ENCODE results near the gene AKAP13.

Gene AKAP13

GRCh38 chr15:85762756-85763127 is 382.3 kb downstream of the AKAP13 start:
- TF ChIP-seq CTCF (IDR thresholded peaks at IDR 0.05): no peak
- H3K36me3 ChIP-seq: no peaks in the 10 kb centered on the region
- no peak overlapping the region for H3K27ac ChIP-seq
- no peaks in the 10 kb centered on the region for H3K4me1 ChIP-seq (ENCODE audit: control insufficient read depth in 1 of 2, insufficient read depth in 1 of 2, low read depth in 1 of 2, low read length in 1 of 2)
- H3K4me3 ChIP-seq (ENCODE audit: low read depth in 1 of 2, low read length in 1 of 2): no peak overlapping the region
- H3K9me3 ChIP-seq: no peaks in the 10 kb centered on the region
- no peaks in the 10 kb centered on the region for H3K27me3 ChIP-seq

- Histone ChIP-seq H3K4me1 (ENCODE audit: control insufficient read depth in 1 of 2, insufficient read depth in 1 of 2, low read depth in 1 of 2, low read length in 1 of 2) (no peaks in the 10 kb centered on the region), H3K27ac (no peak overlapping the region), H3K9me3 (no peaks in the 10 kb centered on the region), H3K36me3 (no peaks in the 10 kb centered on the region), H3K27me3 (no peaks in the 10 kb centered on the region), H3K4me3 (ENCODE audit: low read depth in 1 of 2, low read length in 1 of 2) (no peak overlapping the region)
- TF ChIP-seq CTCF (IDR thresholded peaks at IDR 0.05): no peak
These were observed 382.8 kb downstream of the AKAP13 start for GRCh38 chr15:85763157-85763556.

GRCh38 chr15:85763673-85764633 is 383.6 kb downstream of the AKAP13 start:
- Histone ChIP-seq H3K36me3 (no peaks in the 10 kb centered on the region), H3K9me3 (no peaks in the 10 kb centered on the region), H3K4me1 (ENCODE audit: control insufficient read depth in 1 of 2, insufficient read depth in 1 of 2, low read depth in 1 of 2, low read length in 1 of 2) (no peaks in the 10 kb centered on the region), H3K4me3 (ENCODE audit: low read depth in 1 of 2, low read length in 1 of 2) (no peak overlapping the region), H3K27me3 (no peaks in the 10 kb centered on the region), H3K27ac (no peak overlapping the region)
- TF ChIP-seq CTCF (IDR thresholded peaks at IDR 0.05): no peak

- no peaks in the 10 kb centered on the region for H3K36me3 ChIP-seq
- H3K4me1 ChIP-seq (ENCODE audit: control insufficient read depth in 1 of 2, insufficient read depth in 1 of 2, low read depth in 1 of 2, low read length in 1 of 2): no peaks in the 10 kb centered on the region
- no peaks in the 10 kb centered on the region for H3K27me3 ChIP-seq
- no peaks in the 10 kb centered on the region for H3K9me3 ChIP-seq
- TF ChIP-seq CTCF (IDR thresholded peaks at IDR 0.05): no peak
- H3K27ac ChIP-seq: no peak overlapping the region
- no peak overlapping the region for H3K4me3 ChIP-seq (ENCODE audit: low read depth in 1 of 2, low read length in 1 of 2)
These were observed 384.4 kb downstream of the AKAP13 start for GRCh38 chr15:85764649-85765277.

- Histone ChIP-seq H3K4me1 (ENCODE audit: control insufficient read depth in 1 of 2, insufficient read depth in 1 of 2, low read depth in 1 of 2, low read length in 1 of 2) (no peaks in the 10 kb centered on the region), H3K9me3 (no peaks in the 10 kb centered on the region), H3K4me3 (ENCODE audit: low read depth in 1 of 2, low read length in 1 of 2) (no peak overlapping the region), H3K27ac (no peak overlapping the region), H3K27me3 (peaks cover under 1% of the 10 kb centered on the region), H3K36me3 (no peaks in the 10 kb centered on the region)
- no peak for TF ChIP-seq CTCF (IDR thresholded peaks at IDR 0.05)
These were observed 385.8 kb downstream of the AKAP13 start for GRCh38 chr15:85766001-85766831.
